Hematopoietic multipotent progenitor cell treated with erythropoietin and hydrocortisone succinate and interleukin-3 and kit ligand, for 4 days (in vitro differentiated cells): ENCODE data around the gene GNRH2.
"Not testable (repeated sequence)": the region's sequence is repeated elsewhere in the genome, so short reads cannot be mapped to it uniquely, and the experiment has no call there.

Experiments
- DNase-seq: peaks from one replicate; pipeline ENCODE4 v3.0.0-alpha.2; 2015

The GNRH2 gene

GRCh38 chr20:3043322-3043721, at the start of gene GNRH2:
Gene GNRH2, plus strand, starts transcription at chr20:3043622. Its CDS starts 793 bp downstream, at chr20:3044415.
- DNase-seq: no peak

- no peak for DNase-seq
Measured at GRCh38 chr20:2995796-2996195, 47.6 kb upstream of the GNRH2 start.

- DNase-seq: no peak
Measured at GRCh38 chr20:2998728-2999127, 44.7 kb upstream of the GNRH2 start.

- DNase-seq: peak; percentile 89
Measured at GRCh38 chr20:3000852-3001523, 42.4 kb upstream of the GNRH2 start.

- no peak for DNase-seq
Measured at GRCh38 chr20:3003416-3003815, 40.0 kb upstream of the GNRH2 start.

GRCh38 chr20:3010985-3011723, 32.3 kb upstream of the GNRH2 start:
- DNase-seq: no peak

- DNase-seq: no peak
Measured at GRCh38 chr20:3011752-3012151, 31.7 kb upstream of the GNRH2 start.

GRCh38 chr20:3013771-3014170, 29.7 kb upstream of the GNRH2 start:
- no peak for DNase-seq

GRCh38 chr20:3014179-3014578, 29.2 kb upstream of the GNRH2 start:
- no peak for DNase-seq

- no peak for DNase-seq
Measured at GRCh38 chr20:3014662-3015061, 28.8 kb upstream of the GNRH2 start.

GRCh38 chr20:3015302-3015701, 28.1 kb upstream of the GNRH2 start:
- not testable (repeated sequence) for DNase-seq

- no peak for DNase-seq
Measured at GRCh38 chr20:3021327-3021726, 22.1 kb upstream of the GNRH2 start.

- no peak for DNase-seq
Measured at GRCh38 chr20:3021777-3022176, 21.6 kb upstream of the GNRH2 start.

GRCh38 chr20:3022559-3023490, 20.6 kb upstream of the GNRH2 start:
- not testable (repeated sequence) for DNase-seq

- no peak for DNase-seq
Measured at GRCh38 chr20:3027987-3028386, 15.4 kb upstream of the GNRH2 start.

GRCh38 chr20:3031524-3032147, 11.8 kb upstream of the GNRH2 start:
- no peak for DNase-seq

- no peak for DNase-seq
Measured at GRCh38 chr20:3032624-3033023, 10.8 kb upstream of the GNRH2 start.

GRCh38 chr20:3037654-3038053, 5.8 kb upstream of the GNRH2 start:
- DNase-seq: no peak

- no peak for DNase-seq
Measured at GRCh38 chr20:3038454-3038853, 5.0 kb upstream of the GNRH2 start.

GRCh38 chr20:3039426-3039825, 4.0 kb upstream of the GNRH2 start:
- no peak for DNase-seq

GRCh38 chr20:3040086-3040485, 3.3 kb upstream of the GNRH2 start:
- DNase-seq: no peak

- no peak for DNase-seq
Measured at GRCh38 chr20:3041854-3042409, 1.5 kb upstream of the GNRH2 start.

- DNase-seq: no peak
Measured at GRCh38 chr20:3042625-3043024, 797 bp upstream of the GNRH2 start.
